ENCODE data around the gene ZDHHC14.

ZDHHC14 gene

DNA sequence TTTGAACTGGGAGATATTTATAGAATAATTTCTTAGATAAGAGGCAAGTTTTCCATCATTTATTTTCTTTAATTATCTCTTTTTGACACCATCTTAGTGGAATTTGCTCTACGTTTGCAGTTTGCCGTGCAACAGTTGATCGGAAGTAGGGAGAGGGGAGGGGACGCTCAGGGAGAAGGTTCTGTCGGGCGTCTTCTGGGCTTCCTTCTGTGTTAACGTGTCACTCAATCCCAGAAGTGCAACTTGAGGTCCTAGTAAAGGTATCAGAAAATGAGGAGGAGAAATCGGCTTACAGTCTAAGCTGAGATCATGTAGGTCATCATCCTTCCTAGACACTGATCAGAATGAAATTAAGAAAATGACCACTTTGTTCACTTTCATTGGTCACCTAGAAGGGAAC, 293.1 kb downstream of the ZDHHC14 start:
- TF ChIP-seq, protein P1, sequence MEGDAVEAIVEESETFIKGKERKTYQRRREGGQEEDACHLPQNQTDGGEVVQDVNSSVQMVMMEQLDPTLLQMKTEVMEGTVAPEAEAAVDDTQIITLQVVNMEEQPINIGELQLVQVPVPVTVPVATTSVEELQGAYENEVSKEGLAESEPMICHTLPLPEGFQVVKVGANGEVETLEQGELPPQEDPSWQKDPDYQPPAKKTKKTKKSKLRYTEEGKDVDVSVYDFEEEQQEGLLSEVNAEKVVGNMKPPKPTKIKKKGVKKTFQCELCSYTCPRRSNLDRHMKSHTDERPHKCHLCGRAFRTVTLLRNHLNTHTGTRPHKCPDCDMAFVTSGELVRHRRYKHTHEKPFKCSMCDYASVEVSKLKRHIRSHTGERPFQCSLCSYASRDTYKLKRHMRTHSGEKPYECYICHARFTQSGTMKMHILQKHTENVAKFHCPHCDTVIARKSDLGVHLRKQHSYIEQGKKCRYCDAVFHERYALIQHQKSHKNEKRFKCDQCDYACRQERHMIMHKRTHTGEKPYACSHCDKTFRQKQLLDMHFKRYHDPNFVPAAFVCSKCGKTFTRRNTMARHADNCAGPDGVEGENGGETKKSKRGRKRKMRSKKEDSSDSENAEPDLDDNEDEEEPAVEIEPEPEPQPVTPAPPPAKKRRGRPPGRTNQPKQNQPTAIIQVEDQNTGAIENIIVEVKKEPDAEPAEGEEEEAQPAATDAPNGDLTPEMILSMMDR (IDR thresholded peaks at IDR 0.05) = no peak
- no peak for TF ChIP-seq ZFX (IDR thresholded peaks at IDR 0.05; ENCODE audit: borderline replicate concordance)
- no peak overlapping the region for H3K27ac ChIP-seq

DNA sequence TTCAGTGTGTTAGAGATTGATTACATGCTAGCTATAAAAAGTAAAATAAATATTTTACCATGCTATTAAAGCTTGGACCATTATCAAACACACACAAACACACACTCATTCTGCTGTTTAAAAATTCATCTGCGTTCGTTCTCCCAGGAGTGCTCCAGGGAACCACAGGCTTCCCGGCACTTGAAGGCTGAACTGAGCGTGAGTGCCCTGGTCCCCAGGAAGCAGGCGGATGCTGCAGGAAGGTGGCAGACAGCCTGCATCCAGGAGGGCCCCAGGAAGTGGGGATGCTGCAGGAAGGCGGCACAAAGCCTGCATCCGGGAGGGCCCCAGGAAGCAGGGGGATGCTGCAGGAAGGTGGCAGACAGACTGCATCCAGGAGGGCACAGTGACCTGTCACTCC, 294.8 kb downstream of the ZDHHC14 start:
- H3K27ac ChIP-seq = no peak overlapping the region
- TF ChIP-seq, protein P1 (IDR thresholded peaks at IDR 0.05) = no peak
- TF ChIP-seq ZFX (IDR thresholded peaks at IDR 0.05; ENCODE audit: borderline replicate concordance) = no peak

DNA sequence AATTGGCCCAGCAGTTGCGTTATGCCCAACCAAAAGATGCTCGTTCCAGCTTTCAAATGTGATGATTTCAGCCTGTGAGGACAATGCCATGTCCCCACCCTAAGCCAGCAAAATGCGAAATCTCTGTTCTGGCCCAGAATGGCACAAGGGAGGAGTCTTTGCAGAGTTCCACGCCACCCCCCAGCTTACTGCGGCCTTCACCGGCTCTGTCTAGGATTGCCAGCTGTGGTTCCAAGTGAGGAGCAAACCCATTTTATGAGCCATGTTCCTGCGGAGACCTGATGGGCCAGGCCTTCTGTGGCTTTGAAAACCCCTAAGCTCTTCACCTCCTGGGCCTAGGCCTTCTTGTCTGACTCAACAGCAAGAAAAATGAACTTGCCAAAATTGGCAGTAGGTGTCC, 295.3 kb downstream of the ZDHHC14 start:
- no peak overlapping the region for H3K27ac ChIP-seq
- TF ChIP-seq, protein P1 (IDR thresholded peaks at IDR 0.05) = no peak
- TF ChIP-seq ZFX (IDR thresholded peaks at IDR 0.05; ENCODE audit: borderline replicate concordance) = no peak

DNA sequence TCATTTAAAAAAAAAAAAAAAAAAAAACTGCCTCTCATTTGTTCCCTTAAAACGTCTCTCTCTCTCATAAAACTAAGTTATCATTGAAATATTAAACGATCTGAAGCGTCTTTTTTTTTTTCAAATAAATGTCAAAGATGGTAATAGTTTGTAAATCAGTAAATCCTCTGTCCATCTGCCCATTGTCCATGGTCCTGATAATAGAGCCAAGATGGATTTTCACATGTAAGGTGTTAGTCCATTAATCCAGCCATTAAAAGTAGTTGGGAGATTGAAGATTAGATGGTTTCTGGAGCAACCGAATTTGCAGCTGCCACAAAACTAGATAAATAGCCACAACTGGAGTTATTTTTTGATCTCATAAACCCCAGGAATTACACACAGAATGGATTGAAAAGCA, 296.2 kb downstream of the ZDHHC14 start:
- TF ChIP-seq, protein P1 (IDR thresholded peaks at IDR 0.05) = no peak
- TF ChIP-seq ZFX (IDR thresholded peaks at IDR 0.05; ENCODE audit: borderline replicate concordance) = no peak
- no peak overlapping the region for H3K27ac ChIP-seq

DNA sequence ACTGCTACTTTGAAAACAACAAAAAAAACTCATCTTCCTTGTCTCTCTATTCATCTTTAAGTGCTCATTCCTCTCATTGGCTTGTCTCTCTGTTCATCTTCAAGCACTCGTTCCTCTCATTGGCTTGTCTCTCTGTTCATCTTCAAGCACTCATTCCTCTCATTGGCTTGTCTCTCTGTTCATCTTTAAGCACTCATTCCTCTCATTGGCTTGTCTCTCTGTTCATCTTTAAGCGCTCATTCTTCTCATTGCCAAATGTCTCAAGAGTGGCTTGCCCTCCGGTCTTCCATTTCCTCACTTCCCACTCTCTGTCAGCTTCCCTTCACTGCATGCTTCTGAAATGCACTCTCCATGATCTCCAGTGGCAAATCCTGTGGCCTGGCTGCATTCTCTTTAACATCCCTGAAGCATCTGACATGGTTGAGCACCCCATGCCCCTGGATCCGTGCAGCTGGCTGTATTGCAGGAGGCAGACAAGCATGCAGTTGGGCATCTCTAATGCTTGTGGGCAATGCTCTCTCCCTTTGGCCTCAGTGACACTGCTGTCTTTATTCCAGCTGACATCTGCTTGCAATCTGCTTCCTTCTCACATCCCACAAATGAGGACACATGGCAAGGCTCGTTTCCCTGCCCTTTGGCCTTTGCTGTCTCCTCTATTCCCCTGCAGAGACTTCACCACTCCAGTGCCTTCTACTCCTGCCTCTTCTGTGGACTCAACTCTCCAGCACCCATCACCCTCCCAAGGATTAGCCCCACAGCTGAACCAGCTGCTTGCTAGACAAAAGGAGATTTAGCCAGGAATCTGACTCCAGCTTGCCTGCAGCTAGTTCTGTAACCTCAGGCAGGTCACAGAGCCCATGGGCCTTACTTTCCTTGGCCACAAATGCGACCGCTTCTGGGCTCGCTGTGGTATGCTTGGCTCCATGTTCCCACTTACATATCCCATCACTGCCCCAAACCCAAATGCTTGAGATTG, 298.9 kb downstream of the ZDHHC14 start:
- TF ChIP-seq ZFX (IDR thresholded peaks at IDR 0.05; ENCODE audit: borderline replicate concordance) = no peak
- TF ChIP-seq, protein P1 (IDR thresholded peaks at IDR 0.05) = no peak
- H3K27ac ChIP-seq = no peak overlapping the region

DNA sequence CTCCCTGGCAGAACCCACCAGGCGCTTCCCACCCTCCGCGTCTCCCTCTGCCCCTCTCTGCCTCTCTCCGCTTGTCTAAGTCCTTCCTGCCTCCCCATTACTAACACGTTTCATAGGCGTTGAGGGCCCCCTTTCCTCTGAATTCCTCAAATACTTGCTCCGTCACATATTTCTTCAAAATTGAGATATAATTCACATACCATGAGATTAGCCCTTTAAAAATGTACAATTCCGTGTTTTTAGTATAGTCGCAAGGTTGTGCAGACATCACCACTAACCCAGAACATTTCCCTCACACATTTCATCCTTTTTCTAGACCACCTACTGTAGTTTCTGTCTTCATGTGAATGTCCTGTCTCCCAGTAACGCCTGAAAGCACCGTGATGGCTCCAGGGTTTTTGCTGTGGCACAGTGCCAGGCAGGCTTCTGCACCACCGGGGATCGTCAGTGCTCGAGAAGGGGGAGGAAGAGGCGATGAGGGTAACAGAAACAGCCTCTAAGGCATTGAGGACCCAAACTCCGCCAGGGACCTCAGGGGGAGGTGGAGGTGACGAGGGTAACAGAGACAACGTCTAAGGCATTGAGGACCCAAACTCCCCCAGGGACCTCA, 300.2 kb downstream of the ZDHHC14 start:
- H3K27ac ChIP-seq = no peak overlapping the region
- TF ChIP-seq, protein P1 (IDR thresholded peaks at IDR 0.05) = no peak
- TF ChIP-seq ZFX (IDR thresholded peaks at IDR 0.05; ENCODE audit: borderline replicate concordance) = no peak

Data from 22Rv1 (cell line).